Measurements from ENCODE around the gene APLP2.

DNA sequence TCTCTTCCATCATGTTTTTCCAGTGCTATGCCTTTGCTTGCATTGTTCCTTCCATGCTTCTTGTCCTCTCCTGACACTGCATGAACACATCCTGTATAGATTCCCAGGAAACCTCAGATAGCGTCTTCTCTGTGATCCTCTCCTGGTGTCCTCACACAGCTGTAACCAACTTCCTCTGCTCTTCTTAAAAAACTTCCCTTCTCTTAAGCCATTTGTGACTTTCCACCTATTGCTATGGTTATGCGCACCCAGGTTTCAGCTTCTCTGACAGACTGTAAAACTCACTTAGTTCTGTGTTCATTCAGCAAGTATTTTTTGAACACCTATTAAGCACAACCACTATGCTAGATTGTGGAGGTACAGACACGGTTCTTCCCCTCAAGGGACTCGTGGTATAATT lies 5.1 kb upstream of the APLP2 start:
- TF ChIP-seq, protein P1, sequence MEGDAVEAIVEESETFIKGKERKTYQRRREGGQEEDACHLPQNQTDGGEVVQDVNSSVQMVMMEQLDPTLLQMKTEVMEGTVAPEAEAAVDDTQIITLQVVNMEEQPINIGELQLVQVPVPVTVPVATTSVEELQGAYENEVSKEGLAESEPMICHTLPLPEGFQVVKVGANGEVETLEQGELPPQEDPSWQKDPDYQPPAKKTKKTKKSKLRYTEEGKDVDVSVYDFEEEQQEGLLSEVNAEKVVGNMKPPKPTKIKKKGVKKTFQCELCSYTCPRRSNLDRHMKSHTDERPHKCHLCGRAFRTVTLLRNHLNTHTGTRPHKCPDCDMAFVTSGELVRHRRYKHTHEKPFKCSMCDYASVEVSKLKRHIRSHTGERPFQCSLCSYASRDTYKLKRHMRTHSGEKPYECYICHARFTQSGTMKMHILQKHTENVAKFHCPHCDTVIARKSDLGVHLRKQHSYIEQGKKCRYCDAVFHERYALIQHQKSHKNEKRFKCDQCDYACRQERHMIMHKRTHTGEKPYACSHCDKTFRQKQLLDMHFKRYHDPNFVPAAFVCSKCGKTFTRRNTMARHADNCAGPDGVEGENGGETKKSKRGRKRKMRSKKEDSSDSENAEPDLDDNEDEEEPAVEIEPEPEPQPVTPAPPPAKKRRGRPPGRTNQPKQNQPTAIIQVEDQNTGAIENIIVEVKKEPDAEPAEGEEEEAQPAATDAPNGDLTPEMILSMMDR (IDR thresholded peaks at IDR 0.05), result no peak
- no peak for TF ChIP-seq ZFX (IDR thresholded peaks at IDR 0.05; ENCODE audit: borderline replicate concordance)
